Measurements from ENCODE around the gene AGL.
"Not testable (repeated sequence)": the region's sequence is repeated elsewhere in the genome, so short reads cannot be mapped to it uniquely, and the experiment has no call there.

The AGL gene

DNA sequence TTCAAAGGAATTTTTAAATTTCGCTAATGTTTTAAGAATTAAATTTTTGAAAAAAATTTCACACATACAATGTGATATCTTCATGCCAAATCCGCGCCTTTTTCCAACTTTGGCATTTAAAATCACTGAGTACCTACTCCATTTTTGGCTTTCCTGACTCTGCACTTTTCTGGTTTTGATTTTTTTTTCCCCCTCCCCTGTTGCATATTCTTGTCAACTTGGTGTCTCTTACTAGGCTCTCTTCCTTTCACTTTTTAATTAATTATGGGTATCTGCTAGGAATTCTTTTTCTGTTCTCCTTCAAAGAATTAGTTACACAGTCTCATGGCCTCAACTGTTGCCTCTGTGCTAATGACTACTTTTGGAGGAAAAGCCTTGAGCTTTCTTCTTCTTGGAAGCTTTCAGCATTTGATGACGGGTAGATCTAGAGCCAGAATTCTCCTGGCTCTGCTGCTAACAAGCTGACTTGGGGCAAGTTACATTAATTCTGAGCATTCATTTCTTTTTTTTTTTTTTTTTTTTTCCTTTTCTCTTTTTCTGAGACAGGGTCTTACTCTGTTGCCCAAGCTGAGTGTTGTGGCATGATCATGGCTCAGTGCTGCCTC is 1.8 kb downstream of the AGL start:
- no peak for DNase-seq

DNA sequence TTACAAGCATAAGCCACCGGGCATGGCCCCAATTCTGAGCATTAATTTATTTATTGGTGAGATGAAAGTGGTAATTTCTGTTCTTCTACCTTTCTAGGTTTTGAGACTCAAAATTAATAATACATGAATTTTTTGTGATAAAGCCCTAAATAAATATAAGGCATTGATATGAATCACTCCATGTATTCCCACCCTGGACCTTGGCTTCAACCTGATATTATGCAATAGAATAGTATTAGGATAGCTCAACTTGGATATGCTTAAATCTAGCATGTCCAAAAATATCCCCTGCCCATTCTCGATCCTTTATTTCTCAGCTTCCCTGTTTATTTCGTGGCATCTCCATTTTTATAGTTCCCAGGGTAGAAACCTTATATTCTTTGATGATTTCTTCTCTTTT is 2.5 kb downstream of the AGL start:
- peak; percentile 19 for DNase-seq

DNA sequence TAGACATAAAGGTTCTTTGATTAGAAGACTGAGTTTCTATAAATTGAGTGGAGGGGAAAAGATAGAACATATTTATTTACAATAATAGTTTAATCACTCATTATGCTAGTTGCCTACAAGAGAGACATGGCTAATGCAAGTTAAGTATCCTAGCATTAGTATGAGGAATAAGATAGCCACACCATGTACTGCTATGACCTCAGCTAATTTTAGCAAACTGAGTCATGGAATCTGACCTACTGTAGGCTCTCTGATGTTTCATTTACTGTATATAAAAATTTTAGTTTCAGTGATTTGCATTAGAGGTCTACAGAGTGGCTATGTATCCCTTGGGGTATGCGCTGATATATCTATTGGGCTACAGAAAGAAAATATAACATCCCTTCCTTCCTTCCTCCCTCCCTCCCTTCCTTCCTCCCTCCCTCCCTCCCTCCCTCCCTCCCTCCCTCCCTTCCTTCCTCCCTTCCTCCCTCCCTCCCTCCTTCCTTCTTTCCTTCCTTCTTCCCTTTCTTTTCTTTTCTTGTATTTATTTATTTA is 5.8 kb downstream of the AGL start:
- DNase-seq, result no peak

DNA sequence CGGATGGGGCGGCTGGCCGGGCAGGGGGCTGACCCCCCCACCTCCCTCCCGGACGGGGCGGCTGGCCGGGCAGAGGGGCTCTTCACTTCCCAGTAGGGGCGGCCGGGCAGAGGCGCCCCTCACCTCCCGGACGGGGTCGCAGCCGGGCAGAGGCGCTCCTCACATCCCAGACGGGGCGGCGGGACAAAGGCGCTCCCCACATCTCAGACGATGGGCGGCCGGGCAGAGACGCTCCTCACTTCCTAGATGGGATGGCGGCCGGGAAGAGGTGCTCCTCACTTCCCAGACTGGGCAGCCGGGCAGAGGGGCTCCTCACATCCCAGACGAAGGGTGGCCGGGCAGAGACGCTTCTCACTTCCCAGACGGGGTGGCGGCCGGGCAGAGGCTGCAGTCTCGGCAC is 6.9 kb downstream of the AGL start:
- DNase-seq, result not testable (repeated sequence)

DNA sequence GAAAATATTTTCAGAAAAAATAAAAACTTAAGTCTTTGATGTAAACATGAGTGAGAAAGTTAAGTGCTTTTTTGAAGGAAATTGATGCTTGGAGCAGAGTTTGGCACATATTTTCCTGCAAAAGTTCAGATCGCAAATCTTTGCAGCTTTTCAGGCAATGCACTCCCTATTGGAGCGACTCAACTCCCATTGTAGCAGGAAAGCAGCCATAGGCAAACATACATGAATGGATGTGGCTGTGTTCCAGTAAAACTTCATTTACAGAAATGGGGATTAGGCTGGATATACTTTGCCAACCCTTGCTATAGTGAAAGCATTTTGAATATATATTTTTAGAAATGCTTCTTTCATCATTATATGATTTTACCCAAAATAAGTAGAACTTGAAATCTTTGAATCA is 8.1 kb downstream of the AGL start:
- DNase-seq, result no peak

DNA sequence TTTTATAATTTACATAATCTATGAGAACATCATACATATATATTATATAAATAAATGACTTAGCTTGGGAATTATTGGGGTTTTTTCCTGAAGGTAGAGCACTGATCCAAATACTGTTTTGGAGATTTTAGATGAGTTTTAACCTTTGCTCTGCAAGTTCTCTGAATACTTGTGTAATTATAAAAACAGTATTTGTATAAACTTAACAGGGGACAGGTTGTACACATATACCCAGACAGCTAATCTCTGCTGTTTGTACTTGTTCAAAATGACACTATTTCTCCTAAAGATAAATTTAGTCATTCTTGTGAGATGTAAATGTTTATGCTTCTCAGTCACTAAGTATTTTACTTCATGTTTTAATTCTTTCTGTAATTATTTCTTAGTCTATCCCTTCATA is 8.7 kb downstream of the AGL start:
- DNase-seq, result no peak

DNA sequence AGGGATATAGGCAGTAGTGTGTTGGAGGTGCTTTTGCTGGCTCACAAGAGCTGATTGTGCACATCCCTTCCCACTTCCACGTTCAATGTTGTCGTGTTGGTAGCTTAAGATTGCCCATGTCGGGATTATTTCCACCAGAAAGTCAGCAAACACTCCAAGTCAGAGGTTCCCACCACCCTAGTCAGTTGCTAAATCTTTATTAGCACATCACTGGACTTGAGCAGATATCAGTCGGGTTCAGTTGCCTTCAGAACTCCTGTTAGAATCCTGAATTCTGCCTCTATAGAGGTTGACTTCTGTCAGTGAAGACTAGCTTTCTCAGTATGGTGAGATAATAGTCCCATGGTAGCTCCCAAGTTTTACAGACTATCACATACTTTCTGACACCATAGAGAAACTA is 10.5 kb downstream of the AGL start:
- DNase-seq, result no peak

DNA sequence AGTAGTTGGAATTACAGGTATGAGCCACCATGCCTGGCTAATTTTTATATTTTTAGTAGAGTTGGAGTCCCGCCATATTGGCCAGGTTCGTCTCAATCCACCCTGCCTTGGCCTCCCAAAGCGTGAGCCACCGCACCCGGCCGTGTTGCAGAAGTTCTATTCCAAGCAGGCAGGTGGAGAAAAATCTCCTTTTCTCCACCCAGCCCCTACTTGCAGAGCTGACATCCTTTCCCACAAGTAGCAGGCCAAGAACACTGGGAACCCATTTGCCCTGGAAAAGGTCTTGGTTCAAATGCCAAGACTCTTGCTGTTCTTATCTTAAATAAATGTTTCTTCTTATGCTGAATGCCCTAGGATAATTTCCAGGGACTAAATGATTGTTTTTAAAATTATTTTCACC is 17.5 kb downstream of the AGL start:
- no peak for DNase-seq

DNA sequence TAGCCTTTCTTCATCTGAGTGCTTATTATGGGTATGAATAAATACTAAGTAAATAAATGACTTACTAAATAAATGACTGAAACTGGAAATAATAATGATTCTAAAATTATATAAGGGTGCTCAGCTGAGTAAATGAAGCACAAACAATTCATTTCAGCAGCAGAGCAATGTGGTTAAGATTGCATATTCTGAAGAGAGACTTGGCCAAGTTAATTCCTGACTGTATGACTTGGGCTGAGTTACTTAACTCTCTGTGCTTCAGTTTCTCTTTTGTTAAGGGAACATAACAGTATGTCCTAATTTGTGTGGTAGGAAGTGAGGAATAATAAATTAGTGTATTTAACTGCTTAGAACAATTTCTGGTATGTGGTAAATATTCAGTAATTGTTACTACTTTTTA is 19.1 kb downstream of the AGL start:
- peak; percentile 19 for DNase-seq

DNA sequence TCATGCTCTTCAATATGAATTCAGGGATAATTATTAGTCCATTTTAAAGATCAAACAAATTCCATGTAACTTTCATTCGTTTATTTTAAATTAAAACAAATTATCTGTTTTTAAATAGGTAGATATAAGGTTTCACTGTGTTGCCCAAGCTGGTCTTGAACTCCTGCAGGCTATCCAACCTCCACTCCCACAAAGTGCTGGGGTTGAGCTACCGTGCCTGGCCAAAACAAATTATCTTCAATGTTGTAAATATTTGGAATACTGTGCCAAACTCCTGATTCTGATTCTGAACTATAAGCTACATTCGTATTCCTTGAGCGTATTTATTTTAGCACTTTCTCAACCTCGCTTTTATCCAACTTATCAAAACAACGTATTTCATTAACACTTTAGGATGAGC is 19.6 kb downstream of the AGL start:
- no peak for DNase-seq

DNA sequence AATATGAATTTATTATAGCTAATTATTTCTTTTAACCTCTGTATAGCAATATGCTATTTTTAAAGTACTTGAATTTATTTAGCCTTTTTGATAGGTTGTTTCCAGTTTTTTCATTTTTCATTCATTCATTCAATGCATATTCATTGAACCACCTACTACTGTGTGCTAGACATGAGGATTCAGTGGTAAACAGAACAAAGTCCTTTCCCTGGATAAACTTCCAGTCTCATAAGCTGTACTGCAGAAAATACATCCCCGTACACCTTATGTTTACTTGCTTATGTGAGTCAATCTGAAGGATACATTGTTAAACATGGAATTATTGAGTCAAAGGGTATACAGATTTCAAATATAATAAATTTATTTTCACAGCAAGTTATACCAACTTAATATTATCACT is 21.9 kb downstream of the AGL start:
- no peak for DNase-seq

DNA sequence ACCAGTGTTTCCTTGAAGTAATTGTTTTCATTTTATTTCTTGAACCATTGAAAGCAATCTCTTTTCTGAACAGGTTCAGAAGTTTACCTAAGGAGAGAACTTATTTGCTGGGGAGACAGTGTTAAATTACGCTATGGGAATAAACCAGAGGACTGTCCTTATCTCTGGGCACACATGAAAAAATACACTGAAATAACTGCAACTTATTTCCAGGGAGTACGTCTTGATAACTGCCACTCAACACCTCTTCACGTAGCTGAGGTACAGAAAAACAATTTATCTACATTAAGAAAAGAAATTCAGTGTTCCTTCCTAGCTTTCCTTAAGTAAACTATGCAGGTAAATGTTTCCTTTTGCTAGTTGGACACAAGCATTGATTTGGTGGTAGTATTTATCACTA is 27.4 kb downstream of the AGL start:
- DNase-seq, result no peak

DNA sequence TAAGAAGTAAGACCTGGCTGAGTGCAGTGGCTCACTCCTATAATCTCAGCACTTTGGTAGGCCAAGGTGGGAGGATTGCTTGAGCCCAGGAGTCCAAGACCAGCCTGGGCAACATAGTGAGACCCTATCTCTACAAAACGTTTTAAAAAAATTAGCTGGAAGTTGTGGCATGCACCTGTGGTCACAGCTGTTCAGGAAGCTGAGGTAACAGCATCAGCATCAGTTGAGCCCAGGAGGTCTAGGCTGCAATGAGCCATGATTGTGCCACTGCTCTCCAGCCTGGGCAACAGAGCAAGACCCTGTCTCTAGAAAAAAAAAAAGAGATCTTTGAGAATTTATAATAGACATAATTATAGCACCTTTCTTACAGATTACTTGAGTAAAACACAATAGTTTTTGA is 36.0 kb downstream of the AGL start:
- no peak for DNase-seq

DNA sequence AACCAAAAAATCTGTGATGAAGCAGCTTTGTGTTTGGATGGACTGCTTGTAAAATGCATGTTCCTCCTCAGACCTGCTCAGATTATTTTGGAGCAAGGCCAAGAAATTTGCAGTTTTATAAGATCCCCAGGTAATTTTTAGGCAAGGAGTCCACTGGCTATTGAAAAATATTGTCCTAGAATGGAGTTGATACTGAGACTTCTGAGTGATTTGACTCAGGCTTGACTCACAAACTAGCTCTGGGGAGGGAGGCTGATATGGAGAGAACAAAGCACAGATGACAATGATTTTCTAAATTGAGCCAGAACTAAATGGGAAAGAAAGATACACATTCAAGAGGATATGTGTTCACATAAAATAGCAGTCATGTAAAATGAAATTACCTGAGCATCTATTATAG is 36.7 kb downstream of the AGL start:
- peak; percentile 1 for DNase-seq

DNA sequence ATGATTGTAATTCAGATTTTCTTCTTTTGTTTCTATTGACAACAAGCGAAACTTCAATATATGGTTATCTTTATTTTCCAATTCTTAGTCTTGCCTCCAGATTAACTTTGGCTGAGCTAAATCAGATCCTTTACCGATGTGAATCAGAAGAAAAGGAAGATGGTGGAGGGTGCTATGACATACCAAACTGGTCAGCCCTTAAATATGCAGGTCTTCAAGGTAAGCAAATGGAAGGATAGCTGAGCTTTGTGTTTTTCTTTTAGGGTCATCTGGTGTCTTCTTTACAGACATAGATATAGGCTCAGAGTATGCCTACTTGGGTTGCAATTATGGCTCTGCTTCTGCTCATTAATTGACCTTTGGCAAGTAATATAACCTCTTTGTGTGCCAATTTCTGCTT is 37.7 kb downstream of the AGL start:
- no peak for DNase-seq

DNA sequence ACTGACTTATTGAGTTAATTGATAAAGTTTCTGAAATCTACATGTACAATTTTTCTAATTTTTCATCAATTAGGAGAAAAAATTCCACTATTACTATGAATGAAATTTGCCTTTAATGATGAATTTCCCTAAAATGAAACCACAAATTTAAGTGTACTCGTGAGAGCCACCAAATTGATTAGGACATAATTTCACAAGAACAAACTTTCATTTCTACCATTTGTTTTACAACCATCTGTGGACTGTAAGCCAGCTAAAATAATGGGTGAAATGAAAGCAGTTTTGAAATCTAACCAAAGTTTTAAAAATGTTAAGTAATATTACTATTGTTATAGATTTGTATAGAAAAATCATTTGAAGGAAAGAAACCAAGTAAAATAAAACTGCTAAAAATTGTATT is 41.8 kb downstream of the AGL start:
- no peak for DNase-seq

DNA sequence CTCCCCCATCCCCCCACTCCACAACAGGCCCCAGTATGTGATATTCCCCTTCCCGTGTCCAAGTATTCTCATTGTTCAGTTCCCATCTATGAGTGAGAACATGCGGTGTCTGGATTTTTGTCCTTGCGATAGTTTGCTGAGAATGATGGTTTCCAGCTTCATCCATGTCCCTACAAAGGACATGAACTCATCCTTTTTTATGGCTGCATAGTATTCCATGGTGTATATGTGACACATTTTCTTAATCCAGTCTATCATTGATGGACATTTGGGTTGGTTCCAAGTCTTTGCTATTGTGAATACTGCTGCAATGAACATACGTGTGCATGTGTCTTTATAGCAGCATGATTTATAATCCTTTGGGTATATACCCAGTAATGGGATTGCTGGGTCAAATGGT is 53.1 kb downstream of the AGL start:
- not testable (repeated sequence) for DNase-seq

DNA sequence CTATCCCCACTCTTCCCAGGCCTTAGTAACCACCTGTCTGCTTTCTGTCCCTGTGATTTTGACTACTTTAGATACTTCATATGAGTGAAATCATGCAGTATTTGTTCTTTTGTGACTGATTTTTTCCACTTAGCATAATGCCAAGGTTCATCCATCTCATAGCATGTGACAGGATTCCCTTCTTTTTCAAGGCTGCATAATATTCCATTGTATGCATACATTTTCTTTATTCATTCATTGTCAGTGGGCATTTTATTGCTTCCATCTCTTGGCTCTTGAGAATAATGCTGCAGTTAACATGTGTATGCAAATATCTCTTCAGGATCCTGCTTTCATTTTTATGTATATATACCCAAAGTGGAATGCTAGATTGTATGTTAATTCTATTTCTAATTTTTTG is 56.4 kb downstream of the AGL start:
- DNase-seq, result no peak

DNA sequence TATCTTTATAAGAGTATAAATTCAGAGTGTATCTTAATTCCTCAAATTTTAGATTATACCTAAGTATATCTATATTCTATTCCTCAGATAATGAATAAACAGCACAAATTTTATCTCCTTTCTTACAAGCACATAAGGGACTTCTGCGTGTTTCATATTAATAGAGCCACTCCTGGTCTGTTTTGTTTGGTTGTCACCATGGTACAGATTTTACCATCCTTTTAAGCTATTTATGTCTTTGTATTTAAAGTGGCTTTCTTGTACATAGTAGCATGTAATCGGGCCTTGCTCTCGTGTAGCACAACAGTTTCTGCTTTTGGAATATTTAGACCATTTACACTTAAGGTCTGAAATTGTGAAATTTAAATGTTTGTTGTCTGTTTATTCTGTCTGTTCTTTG is 67.1 kb downstream of the AGL start:
- no peak for DNase-seq

DNA sequence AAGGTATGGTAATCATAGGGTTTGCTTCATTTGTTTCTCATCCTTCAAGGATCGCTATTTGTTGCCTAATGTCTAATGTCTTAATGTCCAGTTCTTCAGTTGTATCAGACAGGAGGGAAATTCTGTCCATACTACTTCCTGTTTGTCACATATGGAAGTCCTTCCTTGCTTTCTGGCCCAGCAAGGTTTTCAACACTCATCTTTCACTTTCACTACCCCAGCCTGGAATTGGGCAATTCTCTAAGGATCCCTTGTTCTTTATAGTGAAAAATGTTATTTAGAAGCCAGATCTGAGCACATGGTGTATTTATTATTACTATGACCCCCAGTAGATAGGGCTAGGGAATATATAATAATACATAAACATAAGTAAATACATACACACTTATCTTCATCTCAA is 69.1 kb downstream of the AGL start:
- DNase-seq, result peak; percentile 0

DNA sequence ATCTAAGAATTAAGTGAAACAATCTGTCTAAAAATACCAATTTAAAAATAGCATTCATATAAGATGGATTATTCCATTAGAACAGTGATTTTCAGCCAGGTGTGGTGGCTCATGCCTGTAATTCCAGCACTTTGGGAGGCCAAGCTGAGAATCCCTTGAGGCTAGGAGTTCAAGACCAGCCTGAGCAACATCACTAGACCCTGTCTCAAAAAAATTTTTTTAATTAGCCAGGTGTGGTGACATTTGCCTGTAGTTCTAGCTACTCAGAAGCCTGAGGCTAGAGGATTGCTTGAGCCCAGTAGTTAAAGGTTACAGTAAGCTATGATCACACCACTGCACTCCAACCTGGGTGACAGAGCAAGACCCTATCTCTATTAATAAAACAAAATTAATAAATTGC is 84.6 kb downstream of the AGL start:
- DNase-seq, result no peak

DNA sequence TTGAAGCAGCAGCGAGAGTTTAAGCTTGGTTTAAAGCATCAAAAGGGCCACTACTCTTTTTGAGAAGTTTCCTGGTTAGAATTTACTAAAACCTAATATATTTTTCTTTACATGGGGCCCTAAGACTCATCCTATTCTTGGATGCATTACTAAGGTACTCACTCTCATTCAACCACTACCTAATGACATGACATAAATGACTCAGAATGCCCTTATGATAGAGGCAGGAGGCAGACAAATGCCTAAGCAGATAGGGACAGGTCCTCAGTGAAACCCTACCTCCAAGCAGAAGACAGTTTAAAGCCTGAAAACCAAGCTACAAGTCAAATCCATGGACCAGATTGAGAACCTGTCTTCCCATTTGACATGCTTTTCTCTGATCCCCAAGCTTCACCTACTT is 85.4 kb downstream of the AGL start:
- no peak for DNase-seq

DNA sequence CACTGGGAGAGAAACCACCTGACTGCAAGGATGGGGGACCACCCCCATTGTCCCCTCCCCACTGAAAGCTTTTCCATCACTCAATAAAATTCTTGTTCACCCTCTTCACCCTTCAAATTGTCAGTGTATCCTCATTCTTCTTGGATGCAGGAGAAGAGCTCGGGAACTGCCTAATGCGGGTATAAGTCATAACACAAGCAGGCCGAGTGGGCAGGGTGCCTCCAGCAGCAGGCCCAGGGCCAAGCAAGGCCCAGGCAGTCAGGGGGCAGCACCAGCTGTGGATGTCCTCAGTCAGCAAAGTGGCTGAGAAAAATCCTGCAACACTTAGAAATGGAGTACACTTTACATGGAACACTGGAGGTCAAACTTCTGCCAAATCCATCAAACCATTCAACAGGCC is 85.9 kb downstream of the AGL start:
- DNase-seq, result no peak

DNA sequence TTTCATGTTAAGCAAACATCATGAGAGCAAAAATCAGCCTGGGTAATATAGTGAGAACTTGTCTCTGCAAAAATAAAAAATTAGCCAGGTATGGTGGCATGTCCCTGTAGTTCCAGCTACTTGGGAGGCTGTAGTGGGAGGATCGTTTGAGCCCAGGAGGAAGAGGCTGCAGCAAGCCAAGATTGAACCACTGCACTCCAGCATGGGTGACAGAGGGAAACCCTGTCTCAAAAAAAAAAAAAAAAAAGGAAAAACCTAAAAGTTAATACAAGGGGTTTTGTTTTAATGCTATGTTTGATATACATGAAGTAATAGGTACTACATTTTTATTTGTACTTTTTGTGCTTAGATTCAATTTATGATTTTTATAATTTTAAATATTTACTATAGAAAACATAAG is 92.6 kb downstream of the AGL start:
- DNase-seq, result no peak

DNA sequence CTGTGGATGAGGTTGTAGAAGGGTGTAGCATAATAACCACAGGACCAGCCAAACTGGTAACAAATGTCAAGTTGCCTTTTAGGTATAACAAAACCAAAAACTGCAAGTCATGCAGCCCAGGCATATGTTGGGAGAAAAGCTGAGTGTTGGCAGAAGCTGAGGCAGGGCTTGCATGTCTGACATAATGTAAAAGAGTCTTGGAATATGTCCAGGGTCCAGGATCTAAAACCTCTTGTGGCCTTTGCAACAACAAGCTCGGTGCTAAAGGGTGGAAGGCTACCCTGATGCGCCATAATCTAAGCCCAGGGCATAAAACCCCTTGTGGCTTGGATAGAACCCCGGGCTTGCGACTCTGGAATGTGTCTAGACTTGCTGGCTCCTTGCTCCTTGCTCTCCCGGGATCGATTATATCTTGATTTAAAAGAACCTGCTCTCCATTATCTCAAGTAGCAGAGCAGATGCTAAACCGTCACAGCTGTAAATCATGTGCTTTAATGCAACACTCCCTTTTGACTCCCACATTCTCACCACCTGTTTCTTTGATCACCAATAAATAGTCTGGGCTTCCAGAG is 93.1 kb downstream of the AGL start:
- peak; percentile 95 for DNase-seq
